CD4-positive, alpha-beta T cell treated with Interleukin-15 for 4 hours (primary cell): ENCODE results near the gene CPNE5.
"Not testable (repeated sequence)": the region's sequence is repeated elsewhere in the genome, so short reads cannot be mapped to it uniquely, and the experiment has no call there.

ENCODE experiments used
- DNase-seq: peaks from one replicate; pipeline ENCODE4 v3.0.0-alpha.2; 2020; ENCODE audit warnings: low spot score

CPNE5 gene

GRCh38 chr6:36723992-36724391 is 115.3 kb downstream of the CPNE5 start:
- not testable (repeated sequence) for DNase-seq

- no peak for DNase-seq
Measured at GRCh38 chr6:36722879-36723278, 116.4 kb downstream of the CPNE5 start.

- DNase-seq: no peak
Measured at GRCh38 chr6:36722365-36722764, 116.9 kb downstream of the CPNE5 start.

GRCh38 chr6:36721369-36722140 is 117.7 kb downstream of the CPNE5 start:
- no peak for DNase-seq

GRCh38 chr6:36720251-36721141 is 118.7 kb downstream of the CPNE5 start:
- no peak for DNase-seq

- DNase-seq: no peak
Measured at GRCh38 chr6:36719126-36719525, 120.1 kb downstream of the CPNE5 start.

GRCh38 chr6:36718560-36718959 is 120.7 kb downstream of the CPNE5 start:
- DNase-seq: no peak

- DNase-seq: no peak
Measured at GRCh38 chr6:36717871-36718540, 121.2 kb downstream of the CPNE5 start.

GRCh38 chr6:36717231-36717825 is 121.9 kb downstream of the CPNE5 start:
- DNase-seq: no peak

- DNase-seq: no peak
Measured at GRCh38 chr6:36716476-36717093, 122.7 kb downstream of the CPNE5 start.

- no peak for DNase-seq
Measured at GRCh38 chr6:36715469-36715868, 123.8 kb downstream of the CPNE5 start.

GRCh38 chr6:36714511-36714910 is 124.7 kb downstream of the CPNE5 start:
- no peak for DNase-seq

- no peak for DNase-seq
Measured at GRCh38 chr6:36713846-36714245, 125.4 kb downstream of the CPNE5 start.

GRCh38 chr6:36712816-36713215 is 126.4 kb downstream of the CPNE5 start:
- DNase-seq: no peak

GRCh38 chr6:36706339-36706738 is 132.9 kb downstream of the CPNE5 start:
- DNase-seq: no peak

GRCh38 chr6:36704961-36705577 is 134.2 kb downstream of the CPNE5 start:
- not testable (repeated sequence) for DNase-seq

GRCh38 chr6:36703982-36704381 is 135.3 kb downstream of the CPNE5 start:
- DNase-seq: no peak

- DNase-seq: no peak
Measured at GRCh38 chr6:36703081-36703606, 136.1 kb downstream of the CPNE5 start.

GRCh38 chr6:36702656-36703055 is 136.6 kb downstream of the CPNE5 start:
- DNase-seq: no peak

- DNase-seq: no peak
Measured at GRCh38 chr6:36701401-36701991, 137.7 kb downstream of the CPNE5 start.

- no peak for DNase-seq
Measured at GRCh38 chr6:36700831-36701230, 138.4 kb downstream of the CPNE5 start.
